ENCODE data around the gene OVCA2. TPM values are rescaled to one million over a fixed set of nuclear protein-coding genes. Genes with fewer than 3 reads are reported as not detected.
A peak's percentile ranks its signal among the peaks of the same experiment; 100 is the strongest.

The OVCA2 gene
- total RNA-seq, 2 experiments from 2014 or later = 34.9 to 40.1 TPM

- ChIA-PET POLR2A (interaction anchor here (0.8 to 5.9 kb wide), 5 partner anchors 30 to 245 kb away, joined by 3 to 58 read pairs (median 7); partner anchors contain the start of genes SMG6 and SRR), CTCF (interaction anchor here (0.8 to 8.5 kb wide), 25 partner anchors 9 to 357 kb away, joined by 3 to 343 read pairs (median 5); partner anchors contain the start of gene TSR1)
- Mint-ChIP-seq H3K4me3 (peak overlapping the region; percentile 62), H3K27me3 (ENCODE audit: low read depth) (no peaks in the 10 kb centered on the region), H3K4me1 (ENCODE audit: low read depth) (peaks cover 51% of the 10 kb centered on the region), H3K9me3 (ENCODE audit: insufficient read depth) (no peaks in the 10 kb centered on the region), H3K27ac (peak overlapping the region; percentile 13), H3K36me3 (ENCODE audit: low read depth) (peaks cover 50% of the 10 kb centered on the region)
- DNase-seq = peak; percentile 84
- ATAC-seq = peak; percentile 7
These were observed 17.0 kb downstream of the OVCA2 start for GRCh38 chr17:2058586-2059546.

- Mint-ChIP-seq H3K27ac (peak overlapping the region; percentile 66), H3K4me3 (peak overlapping the region; percentile 52), H3K4me1 (ENCODE audit: low read depth) (peaks cover 52% of the 10 kb centered on the region), H3K9me3 (ENCODE audit: insufficient read depth) (no peaks in the 10 kb centered on the region), H3K36me3 (ENCODE audit: low read depth) (peaks cover 57% of the 10 kb centered on the region), H3K27me3 (ENCODE audit: low read depth) (no peaks in the 10 kb centered on the region)
- POLR2A ChIA-PET = interaction anchor here (1.1 to 1.6 kb wide), 3 partner anchors 29 to 185 kb away, joined by 4 to 8 read pairs (median 7); no protein-coding TSS in a partner anchor
- DNase-seq (no peak), ATAC-seq (no peak)
- CTCF ChIA-PET = interaction anchor here (0.7 to 8.5 kb wide), 10 partner anchors 31 to 356 kb away, joined by 3 to 343 read pairs (median 6); no protein-coding TSS in a partner anchor
These were observed 17.9 kb downstream of the OVCA2 start for GRCh38 chr17:2059547-2060384.

DNA sequence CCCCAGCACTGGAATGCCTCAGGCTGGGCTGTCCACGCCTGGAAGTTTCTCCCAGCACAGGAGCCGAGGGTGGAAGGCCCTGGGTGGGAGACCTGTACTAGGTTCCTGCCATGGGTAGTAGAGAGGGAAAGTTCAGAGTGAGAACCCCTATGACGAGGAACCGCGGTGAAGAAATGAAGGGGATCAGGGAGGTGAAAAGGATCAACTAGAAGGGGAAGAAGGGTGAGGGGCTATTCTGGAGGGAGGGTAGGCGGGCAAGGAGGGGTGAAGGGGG is 18.5 kb downstream of the OVCA2 start:
- H3K4me3 Mint-ChIP-seq = peak overlapping the region; percentile 52
- ChIA-PET POLR2A (interaction anchor here (1.1 kb wide), 1 partner anchor 185 kb away, joined by 4 read pairs; no protein-coding TSS in a partner anchor), CTCF (interaction anchor here (0.7 to 8.5 kb wide), 3 partner anchors 31 to 189 kb away, joined by 4 to 343 read pairs (median 89); no protein-coding TSS in a partner anchor)
- DNase-seq = no peak
- H3K9me3 Mint-ChIP-seq (ENCODE audit: insufficient read depth) = no peaks in the 10 kb centered on the region
- H3K27me3 Mint-ChIP-seq (ENCODE audit: low read depth) = no peaks in the 10 kb centered on the region
- H3K4me1 Mint-ChIP-seq (ENCODE audit: low read depth) = peaks cover 56% of the 10 kb centered on the region
- ATAC-seq = no peak
- peaks cover 62% of the 10 kb centered on the region for H3K36me3 Mint-ChIP-seq (ENCODE audit: low read depth)
- peak overlapping the region; percentile 66 for H3K27ac Mint-ChIP-seq

- Mint-ChIP-seq H3K27me3 (ENCODE audit: low read depth) (no peaks in the 10 kb centered on the region), H3K9me3 (ENCODE audit: insufficient read depth) (no peaks in the 10 kb centered on the region), H3K4me3 (peak overlapping the region; percentile 52), H3K36me3 (ENCODE audit: low read depth) (peaks cover 67% of the 10 kb centered on the region), H3K4me1 (ENCODE audit: low read depth) (peaks cover 56% of the 10 kb centered on the region), H3K27ac (peak overlapping the region; percentile 66)
- DNase-seq (no peak), ATAC-seq (no peak)
- CTCF ChIA-PET = interaction anchor here (8.5 kb wide), 1 partner anchor 188 kb away, joined by 343 read pairs; no protein-coding TSS in a partner anchor
- POLR2A ChIA-PET = interaction anchor here (1.0 to 1.1 kb wide), 2 partner anchors 159 to 184 kb away, joined by 3 to 4 read pairs; no protein-coding TSS in a partner anchor
These were observed 19.0 kb downstream of the OVCA2 start for GRCh38 chr17:2060681-2061440.

DNA sequence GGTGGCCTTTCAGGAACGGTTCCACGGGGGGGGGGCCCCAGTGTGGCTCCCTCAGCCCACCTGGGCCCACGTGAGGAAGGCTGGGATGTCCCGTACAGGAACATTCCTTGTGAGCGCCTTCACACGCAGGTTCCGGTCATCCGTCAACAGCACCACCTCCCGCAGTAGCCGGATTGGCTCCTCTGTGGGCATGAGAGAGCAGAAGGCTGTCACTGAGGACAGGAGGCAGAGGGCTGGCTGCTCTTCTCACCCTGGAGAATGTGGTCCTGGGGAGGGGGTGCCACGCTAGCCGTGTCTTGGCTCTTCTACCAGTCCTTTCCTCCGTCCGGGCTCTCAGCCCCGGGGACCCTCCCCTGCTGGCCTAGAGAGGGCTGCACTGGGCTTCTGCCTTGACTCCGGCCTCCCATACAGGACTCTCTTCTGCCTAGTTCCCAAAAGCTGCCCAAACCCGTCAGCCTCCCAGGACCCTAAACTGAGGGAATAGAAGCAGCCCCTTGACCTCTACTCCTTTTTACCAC is 19.7 kb downstream of the OVCA2 start:
- ChIA-PET CTCF (no interaction called here), POLR2A (interaction anchor here (0.6 to 1.0 kb wide), 2 partner anchors 158 to 161 kb away, joined by 3 read pairs; no protein-coding TSS in a partner anchor)
- Mint-ChIP-seq H3K9me3 (ENCODE audit: insufficient read depth) (no peaks in the 10 kb centered on the region), H3K4me1 (ENCODE audit: low read depth) (peaks cover 56% of the 10 kb centered on the region), H3K27ac (peak overlapping the region; percentile 79), H3K36me3 (ENCODE audit: low read depth) (peaks cover 72% of the 10 kb centered on the region), H3K4me3 (no peak overlapping the region), H3K27me3 (ENCODE audit: low read depth) (no peaks in the 10 kb centered on the region)
- DNase-seq (no peak), ATAC-seq (no peak)

GRCh38 chr17:2062571-2063183 is 20.9 kb downstream of the OVCA2 start:
- Mint-ChIP-seq H3K36me3 (ENCODE audit: low read depth) (peaks cover 77% of the 10 kb centered on the region), H3K4me3 (no peak overlapping the region), H3K27ac (peak overlapping the region; percentile 79), H3K27me3 (ENCODE audit: low read depth) (no peaks in the 10 kb centered on the region), H3K4me1 (ENCODE audit: low read depth) (peaks cover 66% of the 10 kb centered on the region), H3K9me3 (ENCODE audit: insufficient read depth) (no peaks in the 10 kb centered on the region)
- POLR2A ChIA-PET = interaction anchor here (1.3 kb wide), 1 partner anchor 182 kb away, joined by 4 read pairs; no protein-coding TSS in a partner anchor
- ATAC-seq = no peak
- DNase-seq = no peak
- CTCF ChIA-PET = interaction anchor here (2.0 to 4.2 kb wide), 2 partner anchors 27 to 183 kb away, joined by 5 to 37 read pairs; no protein-coding TSS in a partner anchor

DNA sequence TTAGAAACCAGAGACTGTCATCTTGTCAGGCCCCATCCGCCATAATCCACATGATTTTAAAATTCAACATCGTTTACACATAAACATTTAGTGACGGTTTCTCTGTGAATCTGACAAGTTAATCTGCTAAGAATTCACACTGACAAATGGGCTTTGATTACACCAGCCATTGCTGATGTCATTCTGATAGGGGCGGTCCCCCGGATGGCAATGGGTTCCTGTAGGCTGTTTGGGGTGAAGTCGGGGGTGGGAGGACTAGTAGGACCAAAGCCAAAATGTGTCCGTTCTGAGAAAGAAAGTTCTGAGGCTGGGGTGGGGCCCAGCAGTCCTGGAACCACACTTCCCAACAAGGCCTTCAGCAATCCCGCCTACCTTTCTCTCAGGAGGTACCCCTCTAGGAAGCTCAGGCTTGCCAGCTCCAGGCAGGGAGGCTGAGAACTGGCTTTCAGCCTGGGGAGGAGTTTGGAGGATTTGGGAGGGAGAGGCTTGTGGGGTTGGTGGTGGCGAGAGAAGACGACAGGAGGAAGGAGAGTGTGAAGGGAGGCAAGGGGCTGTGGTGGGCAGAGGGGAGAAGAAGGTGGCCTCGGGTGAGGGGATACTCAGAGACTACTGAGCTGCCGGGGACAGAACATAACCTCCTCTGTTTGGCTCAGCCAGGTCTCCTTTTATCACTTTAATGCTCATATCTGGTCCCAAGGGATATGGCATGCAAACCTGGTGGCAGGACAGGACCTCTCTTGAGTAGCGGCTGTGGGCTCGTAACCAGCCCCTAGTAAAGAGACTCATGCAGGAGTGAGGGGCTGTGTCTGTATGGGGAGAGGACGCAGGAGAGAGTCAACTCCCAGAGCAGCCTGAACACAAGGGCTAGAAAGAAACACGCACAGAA is 21.7 kb downstream of the OVCA2 start:
- CTCF ChIA-PET = interaction anchor here (0.8 to 4.2 kb wide), 11 partner anchors 9 to 220 kb away, joined by 3 to 37 read pairs (median 4); partner anchors contain the start of gene HIC1
- peak overlapping the region; percentile 6 for H3K4me3 Mint-ChIP-seq
- POLR2A ChIA-PET = interaction anchor here (1.3 to 1.4 kb wide), 2 partner anchors 26 to 182 kb away, joined by 3 to 4 read pairs; no protein-coding TSS in a partner anchor
- ATAC-seq = no peak
- DNase-seq = no peak
- H3K9me3 Mint-ChIP-seq (ENCODE audit: insufficient read depth) = no peaks in the 10 kb centered on the region
- peaks cover 74% of the 10 kb centered on the region for H3K4me1 Mint-ChIP-seq (ENCODE audit: low read depth)
- peak overlapping the region; percentile 79 for H3K27ac Mint-ChIP-seq
- peaks cover 80% of the 10 kb centered on the region for H3K36me3 Mint-ChIP-seq (ENCODE audit: low read depth)
- H3K27me3 Mint-ChIP-seq (ENCODE audit: low read depth) = no peaks in the 10 kb centered on the region

DNA sequence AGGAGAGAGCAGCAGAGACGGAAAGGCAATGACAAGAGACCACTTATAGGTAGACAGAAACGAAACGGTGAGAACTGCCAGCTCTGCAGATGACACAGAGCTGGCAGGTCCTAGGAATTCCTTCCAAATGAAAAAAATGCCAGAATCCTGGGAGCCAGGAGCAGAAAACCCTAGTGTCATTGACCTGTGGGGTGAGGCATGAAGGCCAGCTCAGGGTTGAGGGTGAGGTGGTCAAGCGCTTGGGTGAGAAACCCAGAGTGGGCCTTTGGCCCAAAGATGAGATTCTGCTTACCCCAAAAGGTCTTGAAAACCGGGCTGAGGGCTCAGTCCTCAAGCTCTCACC is 22.3 kb downstream of the OVCA2 start:
- H3K36me3 Mint-ChIP-seq (ENCODE audit: low read depth) = peaks cover 86% of the 10 kb centered on the region
- DNase-seq (no peak), ATAC-seq (no peak)
- CTCF ChIA-PET = interaction anchor here (0.7 to 4.2 kb wide), 14 partner anchors 9 to 219 kb away, joined by 3 to 37 read pairs (median 4); partner anchors contain the start of gene HIC1
- H3K4me3 Mint-ChIP-seq = no peak overlapping the region
- H3K9me3 Mint-ChIP-seq (ENCODE audit: insufficient read depth) = no peaks in the 10 kb centered on the region
- peaks cover 80% of the 10 kb centered on the region for H3K4me1 Mint-ChIP-seq (ENCODE audit: low read depth)
- POLR2A ChIA-PET = interaction anchor here (1.0 to 1.4 kb wide), 2 partner anchors 18 to 26 kb away, joined by 3 to 4 read pairs; no protein-coding TSS in a partner anchor
- H3K27me3 Mint-ChIP-seq (ENCODE audit: low read depth) = no peaks in the 10 kb centered on the region
- peak overlapping the region; percentile 79 for H3K27ac Mint-ChIP-seq

DNA sequence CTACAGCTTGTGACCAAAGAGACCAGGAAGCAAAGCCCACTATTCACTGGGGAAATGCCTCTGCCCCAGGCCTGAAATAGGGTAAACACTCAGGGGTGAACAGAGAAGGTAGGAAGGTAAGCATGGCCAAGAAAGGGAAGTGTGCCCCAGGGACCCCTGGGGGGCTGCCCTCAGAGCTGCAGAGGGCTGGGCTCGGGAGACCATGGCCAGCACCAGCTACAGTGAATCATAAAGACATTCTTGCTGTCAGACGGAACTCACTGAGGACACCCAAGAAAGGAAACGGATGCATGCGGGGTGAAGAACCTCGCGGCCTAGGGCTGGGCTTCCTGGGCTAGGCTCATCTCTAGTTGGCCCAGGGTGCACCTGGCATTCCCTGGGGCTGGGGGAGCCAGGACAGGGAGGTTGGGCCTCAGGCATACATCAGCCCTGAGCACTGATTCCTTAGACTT is 22.7 kb downstream of the OVCA2 start:
- DNase-seq (no peak), ATAC-seq (no peak)
- Mint-ChIP-seq H3K27ac (peak overlapping the region; percentile 79), H3K4me1 (ENCODE audit: low read depth) (peaks cover 81% of the 10 kb centered on the region), H3K4me3 (peak overlapping the region; percentile 8), H3K27me3 (ENCODE audit: low read depth) (no peaks in the 10 kb centered on the region), H3K9me3 (ENCODE audit: insufficient read depth) (no peaks in the 10 kb centered on the region), H3K36me3 (ENCODE audit: low read depth) (peaks cover 85% of the 10 kb centered on the region)
- CTCF ChIA-PET = interaction anchor here (0.7 to 4.2 kb wide), 14 partner anchors 10 to 219 kb away, joined by 3 to 37 read pairs (median 4); partner anchors contain the start of gene HIC1
- POLR2A ChIA-PET = interaction anchor here (1.0 to 1.4 kb wide), 2 partner anchors 18 to 25 kb away, joined by 3 to 4 read pairs; no protein-coding TSS in a partner anchor

Measured in activated CD8-positive, alpha-beta T cell treated with anti-CD3 and anti-CD28 coated beads, Interleukin-2, amount 10 ng/mL, durations not matched to agents 7 days and 5 days (primary cell).